Activated CD4-positive, alpha-beta T cell treated with anti-CD3 and anti-CD28 coated beads, Interleukin-10, Interleukin-2, amounts not matched to agents 100 ng/mL and 50 ng/mL, durations not matched to agents 16 hours and 8 hours (primary cell): ENCODE results near the gene SDK1.
"Not testable (repeated sequence)": the region's sequence is repeated elsewhere in the genome, so short reads cannot be mapped to it uniquely, and the experiment has no call there.

ENCODE experiments used
- DNase-seq: peaks from one replicate; pipeline ENCODE4 v3.0.0-alpha.2; 2020

Gene SDK1

DNA sequence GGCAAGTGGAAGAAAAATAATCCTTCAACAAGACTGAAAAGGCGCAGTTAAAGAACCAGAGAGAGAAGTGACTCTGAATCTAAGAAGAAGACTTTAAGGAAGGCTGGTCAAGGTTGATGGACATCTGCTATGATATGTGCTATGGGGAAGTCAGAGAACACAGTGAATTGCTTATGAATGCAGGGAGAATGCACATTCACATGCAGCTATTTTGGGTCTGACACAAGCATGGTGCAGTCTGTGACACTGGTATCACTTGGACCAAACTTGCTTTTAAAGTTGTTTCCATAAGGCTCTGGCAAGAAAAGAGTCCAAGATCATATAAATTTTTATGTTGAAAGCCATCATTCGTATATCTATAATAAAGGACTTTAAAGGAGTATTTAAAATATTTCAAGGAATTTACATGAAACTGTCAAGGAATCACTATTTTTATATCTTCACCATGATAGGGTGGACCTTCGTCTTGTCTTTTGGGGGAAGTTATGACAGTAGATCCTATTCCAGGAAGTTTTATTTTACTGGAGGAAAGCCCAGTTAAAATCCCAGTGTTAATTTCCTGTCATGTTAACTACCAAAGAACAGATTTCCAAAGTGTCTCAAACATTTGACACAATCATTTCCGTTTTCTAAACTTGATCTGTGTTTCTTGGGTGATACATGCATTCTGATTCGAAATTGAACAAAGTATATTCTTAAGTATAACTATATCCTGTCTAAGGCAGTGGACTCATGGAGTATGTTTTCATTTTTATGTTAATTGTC, 239.6 kb downstream of the SDK1 start:
- DNase-seq, result no peak

DNA sequence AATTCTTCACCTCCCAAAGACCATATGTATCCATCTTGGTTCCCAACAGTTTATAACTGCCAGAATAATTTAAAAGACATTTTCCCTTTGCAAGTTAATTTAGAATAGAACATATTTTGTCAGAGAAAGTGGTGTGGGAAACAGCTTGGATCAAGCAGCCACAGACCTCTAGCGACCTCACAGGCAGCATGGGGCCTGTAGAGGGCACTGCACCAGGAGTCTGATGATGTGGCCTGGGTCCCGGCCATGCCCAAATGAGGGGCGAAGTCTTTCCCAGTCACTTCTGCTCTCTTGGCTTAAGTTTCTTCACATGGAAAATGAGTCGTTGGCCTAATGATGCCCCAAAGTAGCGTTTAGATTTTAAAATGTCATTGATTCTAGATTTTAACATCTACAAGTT, 243.2 kb downstream of the SDK1 start:
- no peak for DNase-seq

DNA sequence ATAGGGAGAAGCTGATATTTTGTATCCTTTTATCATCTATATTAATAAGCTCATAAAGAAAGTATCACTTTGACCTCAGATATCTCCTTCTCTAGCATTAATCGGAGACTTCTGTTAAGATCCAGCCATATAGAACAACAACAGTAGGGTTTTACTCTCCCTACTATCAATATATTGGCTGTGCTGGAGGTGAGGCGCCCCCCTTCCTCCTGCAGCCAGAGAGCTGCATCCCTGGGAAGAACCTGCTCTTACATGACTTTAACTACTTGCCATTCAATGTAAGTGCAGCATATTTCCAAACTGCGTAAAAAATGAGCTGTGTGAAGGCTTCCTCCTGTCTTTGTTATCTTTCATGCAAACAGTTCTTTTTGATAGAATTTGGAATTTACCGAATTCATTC, 247.8 kb downstream of the SDK1 start:
- no peak for DNase-seq

DNA sequence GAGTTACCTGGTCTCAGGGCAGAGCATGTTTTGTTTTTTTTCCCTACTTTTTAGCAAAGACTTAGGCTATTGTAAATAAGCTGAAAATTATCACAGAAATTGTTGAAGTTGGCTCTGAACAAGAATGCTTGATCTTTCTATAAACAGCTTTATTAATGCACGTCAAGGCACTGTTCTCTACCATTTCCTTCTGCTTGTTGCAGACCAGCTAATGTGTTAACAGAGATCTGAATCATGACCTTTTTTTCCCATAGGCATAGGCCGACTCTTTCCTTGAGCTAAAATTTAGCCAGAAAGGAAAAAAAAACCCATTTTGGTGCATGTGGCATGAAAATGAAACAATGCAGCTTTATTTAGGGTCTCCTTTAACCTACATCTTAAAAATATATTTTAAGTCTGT, 248.5 kb downstream of the SDK1 start:
- DNase-seq, result no peak

DNA sequence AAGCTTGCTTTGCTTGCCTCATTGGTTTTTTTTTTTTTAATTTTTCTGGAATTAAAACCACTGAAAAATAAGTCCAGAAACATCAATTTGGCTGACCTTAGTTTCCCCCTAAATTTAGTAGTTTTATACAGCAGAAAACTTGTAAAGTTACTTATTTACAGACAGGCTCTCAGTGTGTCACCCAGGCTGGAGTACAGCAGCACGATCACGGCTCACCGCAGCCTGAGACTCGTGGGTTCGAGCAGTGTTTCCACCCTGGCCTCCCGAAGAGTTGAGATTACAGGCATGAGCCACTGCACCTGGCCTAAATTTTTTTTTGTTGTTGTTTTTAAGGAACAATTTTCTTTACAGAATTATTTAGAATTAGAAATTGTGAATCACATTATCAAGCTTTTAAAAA, 250.5 kb downstream of the SDK1 start:
- no peak for DNase-seq

DNA sequence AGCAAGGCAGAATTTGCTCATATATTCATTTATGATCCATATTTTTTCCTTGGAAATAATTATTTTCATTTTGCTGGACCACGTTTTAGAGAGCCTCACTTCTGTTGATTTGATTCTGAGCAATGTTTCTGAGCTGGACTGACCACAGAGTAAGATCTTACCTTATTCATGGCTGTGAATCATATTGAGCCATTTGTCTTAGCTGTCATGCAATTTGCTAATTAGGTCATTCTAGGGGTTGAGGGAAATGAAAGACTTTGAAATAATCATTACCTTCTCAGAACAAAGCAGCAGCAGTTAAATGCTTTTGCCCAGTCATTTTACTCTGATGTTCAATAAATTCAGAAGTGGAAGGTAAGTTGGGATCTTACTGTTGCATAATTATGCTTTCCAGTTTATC, 251.4 kb downstream of the SDK1 start:
- no peak for DNase-seq

DNA sequence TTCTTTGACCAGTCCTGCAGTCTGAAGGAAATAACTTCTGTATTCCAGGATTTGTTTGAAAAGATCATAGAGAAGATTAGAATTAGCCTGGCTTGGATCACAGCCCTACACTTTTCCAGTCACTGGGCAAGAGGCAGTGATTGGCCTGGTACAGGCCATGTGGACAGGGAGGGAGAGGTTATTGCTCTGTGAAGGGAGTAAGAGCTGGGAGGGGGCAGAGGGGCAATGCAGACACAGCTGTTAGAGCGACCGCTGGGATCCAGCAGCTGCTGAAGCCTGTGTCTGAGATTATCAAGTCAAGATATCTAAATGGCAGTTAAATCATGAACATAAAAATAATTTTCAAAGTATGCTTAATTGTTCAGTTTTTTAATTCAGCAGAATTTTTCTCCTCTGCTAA, 257.3 kb downstream of the SDK1 start:
- DNase-seq, result no peak

DNA sequence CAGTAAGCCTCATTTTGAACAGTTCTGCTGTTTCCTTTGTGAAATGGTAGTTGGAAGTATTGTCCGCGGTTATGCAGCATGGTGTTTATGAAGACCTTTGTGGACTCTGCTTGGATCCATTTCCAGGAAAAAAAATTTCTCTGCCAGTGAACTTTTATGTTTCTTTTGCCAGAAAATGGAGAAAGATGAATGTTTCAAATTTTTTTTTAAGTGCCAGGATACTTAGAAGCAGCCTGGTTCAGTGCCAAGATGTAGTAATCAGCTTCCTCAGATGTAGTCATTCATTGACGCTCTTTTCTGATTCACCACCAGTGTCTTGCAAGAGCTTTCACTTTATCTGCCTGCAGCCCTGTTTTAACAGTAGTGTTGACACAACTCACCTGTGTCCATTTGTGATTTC, 258.2 kb downstream of the SDK1 start:
- no peak for DNase-seq

DNA sequence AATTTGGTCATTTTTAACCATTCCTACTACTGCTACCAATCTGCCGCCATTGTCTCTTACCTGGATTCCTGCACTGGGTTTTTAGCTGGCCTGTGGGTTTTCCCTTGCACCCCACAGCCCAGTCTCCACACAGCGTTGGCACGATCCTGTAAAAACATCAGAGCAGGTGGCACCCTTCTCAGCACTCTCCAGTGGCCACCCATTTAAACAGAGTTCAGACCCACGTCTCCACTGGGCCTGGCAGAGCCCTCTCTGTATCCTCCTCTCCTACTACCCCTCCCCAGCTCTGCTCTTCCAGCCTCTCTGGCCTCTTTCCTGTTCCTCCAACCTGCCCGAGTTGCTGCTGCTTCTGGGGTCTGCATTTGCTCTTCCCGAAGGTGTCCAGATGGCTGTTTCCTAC, 259.4 kb downstream of the SDK1 start:
- DNase-seq, result no peak

DNA sequence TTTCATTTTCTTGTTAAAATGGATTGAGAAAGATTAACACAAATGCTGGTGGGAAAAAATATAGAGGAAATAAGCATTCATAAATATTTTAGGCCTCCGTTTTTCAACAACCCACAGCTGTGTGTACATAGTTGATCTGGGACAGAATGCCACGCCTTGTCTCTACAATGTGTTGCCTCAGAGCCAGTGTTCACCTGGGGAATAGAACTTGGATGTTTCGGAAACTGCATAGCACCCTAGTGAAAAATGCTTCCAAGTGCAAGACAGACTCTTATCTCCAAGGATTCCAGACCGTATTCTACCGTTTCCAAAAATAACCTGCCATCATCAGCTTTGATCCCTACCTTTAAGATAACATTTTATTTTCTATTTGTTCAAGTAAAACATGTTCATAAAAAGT, 260.9 kb downstream of the SDK1 start:
- DNase-seq, result no peak

DNA sequence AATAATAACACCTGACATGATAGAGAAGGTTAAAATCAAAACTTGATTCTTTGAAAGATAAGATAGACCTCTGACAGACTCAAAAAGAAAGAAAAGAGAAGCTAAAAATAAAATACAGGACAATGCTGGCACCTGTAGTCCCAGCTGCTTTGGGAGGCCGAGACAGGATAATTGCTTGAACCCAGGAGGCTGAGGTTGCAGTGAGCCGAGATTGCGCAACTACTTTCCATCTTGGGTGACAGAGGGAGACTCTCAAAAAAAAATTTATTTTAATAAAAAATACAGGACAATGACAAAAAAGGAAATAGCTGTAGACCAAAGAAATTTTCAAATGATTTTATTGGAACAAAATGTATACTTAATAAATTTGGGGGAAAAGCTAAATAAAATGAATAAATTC, 263.2 kb downstream of the SDK1 start:
- no peak for DNase-seq

DNA sequence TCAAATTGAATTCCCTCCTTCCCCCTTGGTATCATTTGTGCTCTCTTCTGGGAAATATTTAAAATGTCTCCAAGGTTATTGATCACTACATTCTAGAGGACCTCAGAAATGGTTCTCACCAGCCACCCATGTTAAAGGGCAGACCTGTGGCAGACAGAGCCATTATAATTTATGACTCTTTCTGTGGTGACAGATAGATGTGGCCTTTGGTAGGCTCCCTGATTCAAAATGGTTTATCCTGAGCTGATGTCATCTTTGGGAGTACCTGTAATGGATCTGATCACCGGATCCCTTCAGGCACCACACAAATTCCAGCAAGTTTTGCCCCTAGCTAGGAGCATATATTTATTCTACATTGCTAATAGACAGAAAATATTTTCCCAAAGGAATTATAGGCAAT, 267.5 kb downstream of the SDK1 start:
- no peak for DNase-seq

DNA sequence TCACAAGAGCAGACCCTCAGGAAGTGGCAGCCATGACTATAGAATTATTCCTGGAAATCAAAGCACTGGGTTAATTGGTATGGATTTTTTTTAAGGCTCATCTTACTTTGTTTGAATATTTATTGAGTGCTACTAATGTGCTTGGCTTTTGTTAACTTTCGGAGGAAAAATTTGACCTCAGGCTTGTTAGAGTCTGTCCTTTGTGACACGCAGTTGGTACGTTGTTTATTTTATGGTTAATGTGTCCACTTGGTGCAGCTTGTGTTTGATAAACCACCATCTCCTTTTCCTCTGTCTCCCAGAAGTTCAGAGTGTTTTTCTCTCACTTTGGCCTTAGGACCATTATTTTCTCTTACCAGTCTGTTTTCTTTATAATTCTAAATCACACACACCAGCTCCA, 268.6 kb downstream of the SDK1 start:
- no peak for DNase-seq

DNA sequence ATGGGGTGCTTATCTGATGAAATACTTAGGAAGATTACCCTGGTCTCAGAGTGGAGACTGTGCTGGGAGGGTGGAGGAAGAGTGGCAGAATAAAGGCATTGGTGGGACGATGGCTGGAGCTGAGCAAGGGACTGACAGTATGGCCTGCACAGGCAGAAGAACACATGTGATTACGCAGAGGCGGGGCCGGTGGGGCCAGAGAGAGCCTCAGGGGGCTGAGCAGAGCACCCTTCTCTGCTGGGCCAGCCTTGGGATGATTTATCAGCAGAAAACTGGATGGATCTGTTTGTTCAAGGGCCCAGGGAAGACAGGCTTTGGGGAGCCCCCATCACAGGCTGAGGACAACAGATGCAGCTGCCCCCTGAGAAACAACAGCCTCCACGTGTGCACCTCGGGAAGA, 272.1 kb downstream of the SDK1 start:
- no peak for DNase-seq

DNA sequence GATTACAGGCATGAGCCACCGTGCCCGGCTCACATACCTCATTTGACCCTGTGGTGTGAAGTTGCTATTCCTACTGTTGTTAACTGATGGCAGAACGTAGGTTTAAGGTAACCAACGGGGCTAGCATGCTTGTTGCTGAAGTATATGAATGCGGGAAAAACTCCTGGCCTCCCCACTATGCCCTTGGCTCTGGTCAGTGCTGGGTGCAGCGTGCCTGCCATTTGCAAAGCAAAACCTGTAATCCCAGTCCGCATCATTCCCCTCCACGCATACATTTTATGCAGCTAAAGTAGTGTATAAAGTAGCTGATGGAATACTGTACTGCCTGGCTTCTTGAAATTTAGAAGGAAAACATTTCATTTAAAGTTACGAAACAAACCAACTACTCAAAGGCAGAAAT, 273.3 kb downstream of the SDK1 start:
- no peak for DNase-seq

DNA sequence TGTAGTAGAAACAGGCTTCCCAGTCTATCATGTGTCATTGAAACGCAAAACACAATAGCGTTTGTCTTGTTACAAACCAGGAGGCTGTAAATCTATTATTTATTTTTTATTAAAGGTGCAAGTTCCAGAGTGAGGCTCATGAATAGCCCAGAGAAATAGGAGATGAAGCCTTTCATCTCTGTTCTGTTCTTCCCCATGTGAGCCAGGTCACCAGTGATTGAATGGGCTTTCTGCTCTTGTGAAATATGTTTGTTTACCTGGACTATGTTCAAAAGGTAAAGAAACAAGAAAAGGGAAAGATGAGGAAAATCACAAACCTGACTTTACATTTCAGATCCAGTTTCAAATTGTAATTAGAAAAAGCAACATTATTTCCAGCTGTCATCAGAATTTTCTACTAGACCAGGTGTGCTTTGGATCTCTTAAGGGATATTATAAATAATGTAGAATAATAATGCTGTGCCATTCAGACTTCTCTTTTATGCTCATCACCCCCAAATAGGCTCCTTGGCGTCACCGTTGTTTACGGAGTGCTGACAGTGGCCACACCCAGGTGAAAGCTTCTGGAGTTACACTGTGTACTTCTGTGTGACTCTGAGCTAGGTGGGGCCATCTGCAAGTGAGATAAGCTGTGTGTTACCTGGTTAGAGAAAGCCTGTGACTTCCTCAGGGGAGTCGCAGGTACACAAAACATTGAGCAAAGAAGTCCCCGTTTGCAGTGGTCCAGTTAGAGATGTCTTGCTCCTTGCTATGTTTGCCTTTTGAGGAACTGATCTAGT, 274.9 kb downstream of the SDK1 start:
- no peak for DNase-seq

DNA sequence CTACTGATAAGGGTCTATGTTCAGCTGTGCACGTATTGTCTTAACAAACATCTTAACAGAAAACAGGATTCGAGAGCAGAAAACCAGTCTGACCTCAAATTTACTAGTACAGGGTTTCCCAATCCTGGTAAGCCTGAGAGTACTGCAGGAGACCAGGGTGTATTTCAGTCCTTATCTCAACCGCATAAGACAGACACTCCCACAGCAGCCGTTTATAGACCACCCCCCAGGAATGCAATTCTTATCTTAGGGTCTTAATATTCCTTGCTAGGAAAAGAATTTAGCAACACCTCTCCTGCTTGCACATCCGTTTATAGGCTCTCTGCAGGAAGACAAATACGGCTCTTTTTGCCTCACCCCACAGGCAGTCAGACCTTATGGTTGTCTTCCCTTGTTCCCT, 277.3 kb downstream of the SDK1 start:
- no peak for DNase-seq

DNA sequence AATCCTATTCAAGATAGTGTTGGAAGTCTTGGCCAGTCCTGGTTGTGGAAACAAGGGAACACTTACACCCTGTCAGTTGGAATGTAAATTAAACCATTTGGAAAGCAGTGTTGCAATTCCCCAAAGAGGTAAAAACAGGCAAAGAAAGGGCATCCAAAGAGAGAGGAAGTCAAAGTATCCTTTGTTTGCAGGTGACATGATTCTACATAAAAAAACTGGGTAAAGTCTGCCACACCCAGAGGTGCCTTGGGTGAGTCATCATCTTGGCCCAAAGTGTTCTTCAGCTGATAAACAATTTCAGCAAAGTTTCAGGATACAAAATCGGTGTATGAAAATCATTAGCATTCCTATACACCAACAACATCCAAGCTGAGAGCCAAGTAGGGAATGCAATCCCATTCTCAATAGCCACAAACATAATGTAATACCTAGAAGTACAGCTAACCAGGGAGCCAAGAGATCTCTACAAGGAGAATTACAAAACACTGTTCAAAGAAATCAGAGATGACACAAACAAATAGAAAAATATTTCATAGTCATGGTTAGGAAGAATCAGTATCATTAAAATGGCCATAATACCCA, 278.7 kb downstream of the SDK1 start:
- no peak for DNase-seq

DNA sequence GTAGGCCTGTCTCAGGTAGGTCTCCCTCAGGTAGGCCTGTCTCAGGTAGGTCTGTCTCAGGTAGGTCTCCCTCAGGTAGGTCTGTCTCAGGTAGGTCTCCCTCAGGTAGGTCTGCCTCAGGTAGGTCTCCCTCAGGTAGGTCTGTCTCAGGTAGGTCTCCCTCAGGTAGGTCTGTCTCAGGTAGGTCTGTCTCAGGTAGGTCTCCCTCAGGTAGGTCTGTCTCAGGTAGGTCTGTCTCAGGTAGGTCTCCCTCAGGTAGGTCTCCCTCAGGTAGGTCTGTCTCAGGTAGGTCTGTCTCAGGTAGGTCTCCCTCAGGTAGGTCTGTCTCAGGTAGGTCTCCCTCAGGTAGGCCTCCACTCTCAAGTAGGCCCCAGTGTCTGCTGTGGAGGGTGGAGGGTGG, 281.1 kb downstream of the SDK1 start:
- DNase-seq, result not testable (repeated sequence)

DNA sequence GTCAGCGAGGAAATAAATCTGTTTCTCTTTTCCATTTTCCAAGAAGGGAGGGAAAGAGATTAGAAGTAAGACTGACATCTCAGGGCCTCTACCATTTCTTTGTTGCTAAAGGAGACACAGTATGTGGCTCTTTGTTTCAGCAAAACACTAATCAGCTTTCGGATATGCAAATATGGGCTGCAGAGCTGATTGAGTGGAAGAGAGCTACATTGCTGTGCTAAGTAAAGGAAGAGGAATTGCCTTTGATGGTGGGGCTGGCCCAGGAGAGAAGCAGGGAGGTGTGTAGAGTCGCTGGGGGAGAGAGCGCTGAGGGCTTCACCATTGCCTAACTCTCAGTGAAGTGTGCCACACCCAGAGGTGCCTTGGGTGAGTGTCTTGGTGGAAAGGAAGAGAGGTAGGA, 284.8 kb downstream of the SDK1 start:
- DNase-seq, result no peak

DNA sequence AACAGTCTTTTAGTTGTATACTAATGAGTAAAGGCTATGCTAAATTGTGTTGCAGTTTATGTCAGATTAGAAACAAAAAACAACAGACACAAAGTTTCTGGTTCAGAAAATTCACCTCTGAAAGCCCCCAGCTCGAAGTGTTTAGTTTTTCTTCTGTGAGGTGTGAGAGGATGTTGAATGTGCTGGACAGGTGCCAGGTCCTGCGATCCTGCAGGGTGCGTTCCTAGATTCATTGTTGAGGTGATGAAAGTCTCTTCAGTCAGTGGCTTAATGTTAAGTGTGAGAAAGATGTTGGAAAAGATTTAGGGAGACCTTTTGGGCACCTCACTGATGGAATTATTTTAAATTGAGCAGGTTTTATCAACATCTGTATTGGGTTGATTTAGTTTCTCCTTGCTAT, 287.3 kb downstream of the SDK1 start:
- DNase-seq, result no peak

DNA sequence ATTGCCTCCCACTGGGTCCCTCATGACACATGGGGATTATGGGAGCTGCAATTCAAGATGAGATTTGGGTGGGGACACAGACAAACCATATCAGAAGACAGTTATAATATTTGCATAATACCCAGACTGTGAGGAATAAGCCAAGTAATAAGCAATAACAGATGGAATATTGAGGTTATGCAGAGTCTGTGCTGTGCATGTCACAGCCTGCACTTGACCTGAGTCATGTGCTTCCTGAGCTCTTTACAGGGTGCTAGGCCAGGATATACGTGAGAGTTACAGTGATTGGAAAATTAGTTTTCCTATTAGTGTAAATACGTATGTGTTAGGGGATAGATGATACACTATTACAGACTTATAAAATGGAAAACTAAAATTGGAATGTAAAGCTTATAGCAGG, 288.7 kb downstream of the SDK1 start:
- DNase-seq, result no peak

DNA sequence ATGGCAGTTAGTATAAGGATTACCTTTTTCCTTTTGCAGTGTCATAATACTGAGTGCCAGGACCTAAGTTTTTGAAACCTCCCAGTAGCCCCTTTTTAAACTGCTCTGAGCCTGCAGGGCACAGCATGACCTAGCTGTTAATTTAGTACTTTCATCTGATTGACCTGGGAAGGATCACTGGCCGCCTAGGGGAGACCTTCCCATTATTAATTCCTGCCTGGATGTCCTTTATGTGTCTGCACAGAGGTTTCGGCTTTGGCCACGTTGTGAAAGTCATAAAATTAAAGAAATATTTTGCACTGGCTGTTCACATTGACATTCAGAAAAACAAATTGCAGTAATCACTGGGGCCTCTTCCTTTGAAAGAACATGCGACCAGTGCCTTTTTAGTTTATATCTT, 290.2 kb downstream of the SDK1 start:
- no peak for DNase-seq

DNA sequence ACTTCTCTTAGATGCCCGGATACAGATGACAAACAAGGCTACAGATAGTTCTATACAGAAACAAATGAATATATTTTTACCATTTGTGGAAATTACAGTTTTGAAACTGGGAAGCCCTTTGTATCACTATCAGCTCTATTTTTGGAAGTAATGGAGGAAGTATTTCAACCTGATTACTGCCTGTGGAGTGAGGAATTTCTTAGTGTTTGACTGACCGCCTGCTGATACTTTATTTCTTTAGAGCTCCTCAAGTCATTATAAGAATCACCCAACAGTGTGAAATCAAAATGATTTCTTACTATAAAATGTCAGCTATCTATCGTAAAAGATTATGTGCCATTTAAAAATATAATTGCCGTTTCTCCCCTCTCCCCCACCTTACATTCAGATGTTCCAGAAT, 290.9 kb downstream of the SDK1 start:
- no peak for DNase-seq
